ENCODE results near the gene PHF2.

The PHF2 gene

GRCh38 chr9:93658184-93658925, 82.0 kb downstream of the PHF2 start:
- TF ChIP-seq CTCF (IDR thresholded peaks at IDR 0.05) (no peak), ZFX (IDR thresholded peaks at IDR 0.05; ENCODE audit: borderline replicate concordance) (no peak)
- no peak overlapping the region for H3K27ac ChIP-seq

GRCh38 chr9:93659044-93659836, 82.9 kb downstream of the PHF2 start:
- TF ChIP-seq ZFX (IDR thresholded peaks at IDR 0.05; ENCODE audit: borderline replicate concordance) (no peak), CTCF (IDR thresholded peaks at IDR 0.05) (no peak)
- H3K27ac ChIP-seq, result no peak overlapping the region

- H3K27ac ChIP-seq, result no peak overlapping the region
- TF ChIP-seq CTCF (IDR thresholded peaks at IDR 0.05), result no peak
- TF ChIP-seq ZFX (IDR thresholded peaks at IDR 0.05; ENCODE audit: borderline replicate concordance), result no peak
Observed at GRCh38 chr9:93659837-93660177, 83.4 kb downstream of the PHF2 start.

- no peak overlapping the region for H3K27ac ChIP-seq
- no peak for TF ChIP-seq CTCF (IDR thresholded peaks at IDR 0.05)
- TF ChIP-seq ZFX (IDR thresholded peaks at IDR 0.05; ENCODE audit: borderline replicate concordance), result no peak
Observed at GRCh38 chr9:93660352-93661046, 84.1 kb downstream of the PHF2 start.

- no peak overlapping the region for H3K27ac ChIP-seq
- TF ChIP-seq ZFX (IDR thresholded peaks at IDR 0.05; ENCODE audit: borderline replicate concordance) (no peak), CTCF (IDR thresholded peaks at IDR 0.05) (no peak)
Observed at GRCh38 chr9:93661591-93661990, 85.2 kb downstream of the PHF2 start.

DNA sequence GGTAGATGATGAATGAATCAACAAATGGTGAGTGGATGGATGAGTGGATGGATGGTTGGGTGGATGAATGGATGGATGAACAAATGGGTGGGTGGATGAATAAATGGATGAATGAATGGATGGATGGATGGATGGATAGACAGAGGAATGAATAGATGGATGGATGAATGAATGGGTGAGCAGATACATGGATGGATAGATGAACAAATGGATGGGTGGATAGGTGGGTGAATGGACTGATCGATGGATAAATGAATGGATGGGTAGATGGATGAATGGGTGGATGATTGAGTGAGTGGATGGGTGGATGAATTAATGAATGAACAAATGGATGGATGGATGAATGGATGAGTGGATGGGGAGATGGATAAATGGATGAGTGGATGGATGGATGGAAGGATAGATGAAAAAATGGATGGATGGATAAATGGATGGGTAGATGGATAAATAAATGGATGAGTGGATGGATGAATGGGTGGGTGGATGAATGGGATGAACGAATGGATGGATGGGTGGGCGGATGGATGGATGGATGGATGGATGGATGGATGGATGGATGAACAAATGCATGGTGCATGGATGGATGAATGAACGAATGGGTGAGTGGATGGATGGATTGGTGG, 85.7 kb downstream of the PHF2 start:
- TF ChIP-seq CTCF (IDR thresholded peaks at IDR 0.05), result no peak
- TF ChIP-seq ZFX (IDR thresholded peaks at IDR 0.05; ENCODE audit: borderline replicate concordance), result no peak

More for the DNA sequence above, 85.7 kb downstream of the PHF2 start:
- H3K27ac ChIP-seq, result no peak overlapping the region
